B cell (primary cell): Measurements from ENCODE around the gene LGI4. TPM values are rescaled to one million over a fixed set of nuclear protein-coding genes. Genes with fewer than 3 reads are reported as not detected.

ENCODE experiments used
- ATAC-seq: fragments of 200-7000 bp; cut with Tn5 transposase; one replicate; pipeline ENCODE4 v1.10.0; 2021; ENCODE audit warnings: low read depth, mild to moderate bottlenecking, moderate number of reproducible peaks, moderate library complexity
- CTCF ChIA-PET: fragments of 350-600 bp; sonication (Branson Sonifier 250); formaldehyde crosslinking; loops from one replicate; lab custom pipeline; 2021; ENCODE audit warnings: antibody characterized with exemption, inconsistent platforms; lab: Charles Lee
- POLR2A ChIA-PET: fragments of 350-600 bp; sonication (Branson Sonifier 250); formaldehyde crosslinking; loops from one replicate; lab custom pipeline; 2021; ENCODE audit warnings: antibody characterized with exemption; lab: Charles Lee
- DNase-seq: peaks from one replicate; pipeline ENCODE4 v3.0.0; 2013
- H2AFZ ChIP-seq: 2 replicates; pipeline ENCODE4 v1.6.1; 2012; ENCODE audit warnings: mild to moderate bottlenecking, low read depth, low read length; ENCODE audit not compliant: insufficient read depth, poor library complexity, severe bottlenecking
- H3K27ac ChIP-seq, 2 donors: 1 replicate in 1 of 2; 2 replicates in 1 of 2; pipeline ENCODE4 v1.5.1; 2012 to 2013; ENCODE audit warnings: low read length in 2 of 2, mild to moderate bottlenecking in 2 of 2, moderate library complexity in 1 of 2
- H3K27me3 ChIP-seq, 4 experiments: fragments of 200-600 bp in 1 of 4; sonication (generic) in 1 of 4; replicated peaks in 1 of 4; 1 replicate in 2 of 4; 2 replicates in 2 of 4; pipeline versions ENCODE4 v1.6.1 to v1.7.0; 2013 to 2016; ENCODE audit warnings: low read length in 3 of 4, mild to moderate bottlenecking in 2 of 4, mixed read lengths in 1 of 4, moderate library complexity in 1 of 4; ENCODE audit not compliant: insufficient read depth in 4 of 4, control insufficient read depth in 3 of 4; ENCODE audit errors: control extremely low read depth in 1 of 4
- H3K36me3 ChIP-seq, 2 experiments: replicated peaks in 1 of 2; 1 replicate in 1 of 2; 2 replicates in 1 of 2; pipeline versions ENCODE4 v1.6.1 to v1.7.1; 2013; ENCODE audit warnings: low read length in 1 of 2; ENCODE audit not compliant: insufficient read depth in 2 of 2, control insufficient read depth in 1 of 2; ENCODE audit errors: control extremely low read depth in 1 of 2, extremely low read depth in 1 of 2
- H3K4me1 ChIP-seq, 2 donors: fragments of 200-600 bp in 1 of 2; sonication (generic) in 1 of 2; 1 replicate in 1 of 2; 2 replicates in 1 of 2; pipeline versions ENCODE4 v1.5.1 to v1.6.1; 2013 to 2017; ENCODE audit warnings: low read length in 2 of 2; ENCODE audit not compliant: control insufficient read depth in 2 of 2, insufficient read depth in 2 of 2
- H3K4me2 ChIP-seq: replicated peaks from 2 replicates; pipeline ENCODE3; 2012; ENCODE audit warnings: mild to moderate bottlenecking, low read depth, low read length; ENCODE audit not compliant: poor library complexity, severe bottlenecking
- H3K4me3 ChIP-seq, 5 experiments: fragments of 200-600 bp in 1 of 5; sonication (generic) in 1 of 5; 1 replicate in 3 of 5; 2 replicates in 2 of 5; pipeline versions ENCODE4 v1.5.1 to v1.7.0; 2011 to 2016; ENCODE audit warnings: low read length in 4 of 5, mild to moderate bottlenecking in 4 of 5, low read depth in 2 of 5, control low read depth in 1 of 5, moderate library complexity in 1 of 5; ENCODE audit not compliant: insufficient read depth in 1 of 5; ENCODE audit errors: control extremely low read depth in 1 of 5, extremely low read depth in 1 of 5
- H3K79me2 ChIP-seq: fragments of 200-600 bp; sonication (generic); one replicate; pipeline ENCODE4 v1.6.0; 2016; ENCODE audit warnings: low read length; ENCODE audit not compliant: control insufficient read depth, insufficient read depth
- H3K9ac ChIP-seq: fragments of 200-600 bp; sonication (generic); 2 replicates; pipeline ENCODE4 v1.6.1; 2017; ENCODE audit warnings: mild to moderate bottlenecking, low read length, moderate library complexity
- H3K9me3 ChIP-seq, 3 donors: one replicate each; pipeline versions ENCODE4 v1.6.1 to v1.7.1; 2013; ENCODE audit warnings: low read length in 2 of 3; ENCODE audit not compliant: control insufficient read depth in 2 of 3, insufficient read depth in 1 of 3; ENCODE audit errors: control extremely low read depth in 1 of 3
- H4K20me1 ChIP-seq: 2 replicates; pipeline ENCODE4 v1.6.0; 2012; ENCODE audit warnings: mild to moderate bottlenecking, low read length; ENCODE audit not compliant: insufficient read depth, control insufficient read depth, poor library complexity, severe bottlenecking
- H3K27ac Mint-ChIP-seq: one replicate; pipeline ENCODE4 v1.8.0; 2021; ENCODE audit warnings: mixed read lengths
- H3K27me3 Mint-ChIP-seq: one replicate; pipeline ENCODE4 v1.8.0; 2021; ENCODE audit warnings: mixed read lengths
- H3K4me1 Mint-ChIP-seq: one replicate; pipeline ENCODE4 v1.8.0; 2021; ENCODE audit warnings: mixed read lengths
- H3K4me3 Mint-ChIP-seq: one replicate; pipeline ENCODE4 v1.8.0; 2021; ENCODE audit warnings: mixed read lengths
- H3K9me3 Mint-ChIP-seq: one replicate; pipeline ENCODE4 v1.8.0; 2022; ENCODE audit warnings: mixed read lengths; ENCODE audit not compliant: insufficient read depth
- CTCF ChIP-seq: fragments of 200-600 bp; IDR thresholded peaks from one replicate; pipeline ENCODE4 v1.8.0; 2022; ENCODE audit warnings: antibody characterized with exemption, mild to moderate bottlenecking
- EZH2 ChIP-seq: IDR thresholded peaks from 2 replicates; pipeline ENCODE4 v1.6.1; 2012; ENCODE audit warnings: borderline replicate concordance, low read depth, mild to moderate bottlenecking, moderate library complexity, low read length; ENCODE audit not compliant: insufficient read depth, poor library complexity, severe bottlenecking
- WGBS: methylation state at CpG from one replicate; pipeline ENCODE4 v1.1.5; 2013; ENCODE audit warnings: missing lambda C conversion rate; ENCODE audit not compliant: insufficient coverage; 5-methylcytosine and 5-hydroxymethylcytosine counted together
- intact Hi-C: fragments of 100-400 bp; cut with micrococcal nuclease; formaldehyde crosslinking; loops from one replicate; pipeline ENCODE4 v1.10.0; 2022
- polyA plus RNA-seq: library from polyadenylated mRNA; depleted of rRNA; stranded (reverse); fragments of >200 nt; gene quantifications from 2 replicates; pipeline ENCODE4 v1.2.3, GENCODE V29; 2012
- total RNA-seq, 2 donors: library from RNA; stranded (reverse); fragments of 120-200 nt in 1 of 2; gene quantifications; 1 replicate in 1 of 2; 2 replicates in 1 of 2; pipeline versions ENCODE4 v1.2.3 to v1.2.4, GENCODE V29; 2013 to 2022

Gene LGI4
- total and polyA plus RNA-seq, 2 donors (not counting 1 experiment from before 2014, with no cell fraction given), result 0.40 to 0.59 TPM

- Histone ChIP-seq H3K4me2 (no peak overlapping the region), H3K27ac (no peak overlapping the region), H3K9me3 (no peaks in the 10 kb centered on the region), H3K4me3 (no peak overlapping the region), H2AFZ (no peak overlapping the region), H3K4me1 (peaks cover 23% of the 10 kb centered on the region in 2 donors), H4K20me1 (no peaks in the 10 kb centered on the region), H3K36me3 (no peaks in the 10 kb centered on the region), H3K27me3 (no peaks in the 10 kb centered on the region), H3K9ac (no peak overlapping the region), H3K79me2 (no peaks in the 10 kb centered on the region)
- DNase-seq, result no peak
- Mint-ChIP-seq H3K27ac (no peak overlapping the region), H3K4me3 (no peak overlapping the region), H3K9me3 (no peaks in the 10 kb centered on the region), H3K27me3 (no peaks in the 10 kb centered on the region), H3K4me1 (peaks cover 12% of the 10 kb centered on the region)
- WGBS, result 96% methylated on average over 5 of the region's 5 CpGs
- TF ChIP-seq EZH2, result no peak
- no peak for TF ChIP-seq CTCF
- CTCF ChIA-PET, result interaction anchor here (0.5 to 14.9 kb wide), 4 partner anchors 28 to 106 kb away, joined by 3 to 192 read pairs (median 5); no protein-coding TSS in a partner anchor
- POLR2A ChIA-PET, result no interaction called here
- intact Hi-C loops, result loop anchor here (5.0 kb wide), 1 partner anchor 36 kb away; no protein-coding TSS in a partner anchor
- ATAC-seq, result no peak
Observed at GRCh38 chr19:35093430-35093829, 41.4 kb downstream of the LGI4 start.

GRCh38 chr19:35090506-35091214 lies 44.2 kb downstream of the LGI4 start:
- ATAC-seq, result peak; percentile 68
- Mint-ChIP-seq H3K4me1 (peaks cover 40% of the 10 kb centered on the region), H3K4me3 (peak overlapping the region; percentile 70), H3K9me3 (no peaks in the 10 kb centered on the region), H3K27me3 (no peaks in the 10 kb centered on the region), H3K27ac (no peak overlapping the region)
- intact Hi-C loops, result loop anchor here (1.0 to 5.0 kb wide), 4 partner anchors 23 to 117 kb away; no protein-coding TSS in a partner anchor
- H3K4me1 ChIP-seq, result peaks cover 50% of the 10 kb centered on the region in 2 donors
- H3K9me3 ChIP-seq, result no peaks in the 10 kb centered on the region
- peak; percentile 82 for TF ChIP-seq CTCF
- no peak for TF ChIP-seq EZH2
- 22% methylated on average over 31 of the region's 36 CpGs for WGBS
- ChIA-PET CTCF (interaction anchor here (0.7 to 14.9 kb wide), 11 partner anchors 8 to 404 kb away, joined by 3 to 192 read pairs (median 6); no protein-coding TSS in a partner anchor), POLR2A (interaction anchor here (0.6 kb wide), 1 partner anchor 115 kb away, joined by 4 read pairs; no protein-coding TSS in a partner anchor)
- H3K9ac ChIP-seq, result peak overlapping the region; percentile 11
- H4K20me1 ChIP-seq, result no peaks in the 10 kb centered on the region
- H3K4me3 ChIP-seq, result peak overlapping the region in 2 of 5 experiments; percentile 15 to 20
- H3K79me2 ChIP-seq, result no peaks in the 10 kb centered on the region
- peak overlapping the region; percentile 75 for H3K4me2 ChIP-seq
- H2AFZ ChIP-seq, result peak overlapping the region; percentile 87
- no peaks in the 10 kb centered on the region for H3K27me3 ChIP-seq
- no peak overlapping the region for H3K27ac ChIP-seq
- H3K36me3 ChIP-seq, result no peaks in the 10 kb centered on the region
- DNase-seq, result peak; percentile 78
